HS-27A (cell line): ENCODE measurements around the gene FES.
"Not testable (repeated sequence)": the region's sequence is repeated elsewhere in the genome, so short reads cannot be mapped to it uniquely, and the experiment has no call there.

Source experiments
- DNase-seq: peaks from one replicate; pipeline ENCODE4 v3.0.0-alpha.2; 2012; ENCODE audit warnings: low read depth, missing footprints

FES gene

GRCh38 chr15:90860942-90861675 lies 23.2 kb upstream of the FES start:
- DNase-seq, result no peak

DNA sequence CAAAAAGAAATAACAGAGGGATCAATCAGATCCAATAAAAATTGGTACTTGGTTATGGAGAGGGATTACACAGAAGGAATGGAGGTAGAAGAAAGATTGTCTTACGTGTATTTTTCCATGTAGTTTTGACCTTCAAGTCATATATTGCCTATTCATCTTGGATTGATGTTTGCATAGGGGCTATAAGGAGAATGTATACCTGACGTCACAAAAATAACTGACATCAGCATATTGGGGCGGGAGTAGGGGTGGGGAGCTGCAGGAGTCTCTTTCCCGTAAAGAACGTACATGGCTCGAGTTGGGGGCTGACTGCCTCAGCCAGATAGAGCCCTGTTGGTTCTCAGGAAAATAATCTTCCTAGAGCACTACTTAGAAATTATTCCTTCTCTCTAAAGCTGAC lies 21.8 kb upstream of the FES start:
- DNase-seq, result no peak

GRCh38 chr15:90862964-90863778 lies 21.1 kb upstream of the FES start:
- DNase-seq, result no peak

DNA sequence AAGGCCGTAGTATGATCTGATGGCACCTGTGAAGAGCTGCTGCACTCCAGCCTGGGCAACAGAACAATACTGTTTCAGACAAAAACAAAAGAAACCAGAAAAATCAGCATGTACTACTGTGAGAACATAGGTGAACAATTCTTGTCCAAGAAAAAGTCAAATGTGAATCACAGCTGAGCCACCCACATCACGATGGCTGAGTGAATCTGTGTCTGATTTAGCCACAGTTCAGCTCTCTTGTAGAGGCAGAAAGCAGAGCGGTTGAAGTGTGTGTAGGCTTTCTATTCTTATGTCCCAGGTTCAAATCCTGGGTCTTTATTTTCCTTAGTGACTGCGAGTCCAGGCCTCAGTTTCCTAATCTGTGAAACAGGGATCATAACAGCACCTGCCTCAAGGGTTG lies 20.3 kb upstream of the FES start:
- DNase-seq, result no peak

GRCh38 chr15:90864507-90864906 lies 19.8 kb upstream of the FES start:
- no peak for DNase-seq

DNA sequence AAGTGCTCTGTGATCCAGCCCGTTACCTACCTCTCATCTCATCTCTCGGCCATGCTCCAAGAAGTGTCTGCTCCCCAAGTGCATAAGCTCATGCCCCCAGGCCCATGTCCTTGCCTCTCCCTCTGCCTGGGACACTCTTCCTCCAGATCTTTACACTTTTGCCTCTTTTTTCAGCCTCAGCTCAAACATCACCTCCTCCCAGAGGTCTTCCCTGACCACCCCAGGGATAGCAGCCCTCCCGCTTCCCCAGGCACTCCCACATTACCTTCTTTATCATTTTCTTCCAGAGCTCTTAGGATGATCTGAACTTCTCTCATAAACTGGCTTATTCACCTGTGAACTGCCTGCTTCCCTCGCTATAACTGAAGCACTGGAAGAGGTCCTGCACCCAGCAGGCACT lies 18.6 kb upstream of the FES start:
- no peak for DNase-seq

DNA sequence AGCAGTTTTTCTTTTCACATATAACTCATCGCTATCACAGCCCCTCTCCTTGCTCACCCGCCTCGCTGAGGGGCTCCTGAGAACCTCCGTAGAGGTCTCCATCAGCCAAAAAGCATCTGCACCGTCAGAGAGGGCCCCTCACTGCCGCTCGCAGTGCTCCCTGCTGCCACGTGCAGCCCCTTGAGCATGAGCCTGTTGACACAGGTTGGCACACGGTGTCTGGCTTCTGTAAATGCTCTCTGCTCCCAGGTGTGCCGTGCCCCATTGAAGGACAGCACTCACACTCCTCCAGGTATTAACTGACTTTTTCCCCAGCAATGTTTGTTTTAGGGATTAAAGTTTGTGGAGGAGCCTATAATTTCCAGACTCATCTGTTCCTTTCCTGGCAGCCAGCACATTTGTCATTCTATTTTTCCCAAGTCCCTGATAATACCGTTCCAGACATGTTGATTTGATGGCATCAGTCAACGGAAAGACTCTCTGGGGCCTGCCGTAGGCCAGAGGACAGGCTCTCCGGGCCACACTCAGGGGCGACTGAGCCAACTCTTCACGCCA lies 18.1 kb upstream of the FES start:
- DNase-seq, result no peak

DNA sequence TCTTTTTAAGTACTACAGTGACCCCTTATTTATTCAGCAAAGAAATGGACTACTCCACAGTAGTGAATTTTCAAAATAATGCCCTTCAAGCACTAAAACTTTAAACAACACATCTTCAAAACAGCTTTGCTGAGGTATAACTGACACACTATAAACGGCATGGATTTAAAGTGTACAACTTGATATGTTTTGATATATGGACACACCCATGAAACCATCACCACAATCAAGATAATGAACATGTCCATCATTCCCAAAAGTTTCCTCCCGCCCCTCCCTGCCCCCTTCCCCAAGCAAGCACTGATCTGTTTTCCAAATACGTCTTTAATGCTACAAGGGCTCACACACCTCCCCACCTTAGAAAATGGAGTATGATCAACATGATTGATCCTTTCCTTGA lies 17.5 kb upstream of the FES start:
- DNase-seq, result no peak

- DNase-seq, result no peak
These were observed 16.0 kb upstream of the FES start, which contains the start of gene FURIN for GRCh38 chr15:90868261-90868689. Gene FURIN, plus strand, starts transcription at chr15:90868588. Its CDS starts 7,153 bp downstream, at chr15:90875741.

- no peak for DNase-seq
These were observed 15.2 kb upstream of the FES start for GRCh38 chr15:90869140-90869541.

GRCh38 chr15:90869601-90870353 lies 14.5 kb upstream of the FES start:
- DNase-seq, result peak; percentile 88

GRCh38 chr15:90870354-90871138 lies 13.8 kb upstream of the FES start:
- no peak for DNase-seq

DNA sequence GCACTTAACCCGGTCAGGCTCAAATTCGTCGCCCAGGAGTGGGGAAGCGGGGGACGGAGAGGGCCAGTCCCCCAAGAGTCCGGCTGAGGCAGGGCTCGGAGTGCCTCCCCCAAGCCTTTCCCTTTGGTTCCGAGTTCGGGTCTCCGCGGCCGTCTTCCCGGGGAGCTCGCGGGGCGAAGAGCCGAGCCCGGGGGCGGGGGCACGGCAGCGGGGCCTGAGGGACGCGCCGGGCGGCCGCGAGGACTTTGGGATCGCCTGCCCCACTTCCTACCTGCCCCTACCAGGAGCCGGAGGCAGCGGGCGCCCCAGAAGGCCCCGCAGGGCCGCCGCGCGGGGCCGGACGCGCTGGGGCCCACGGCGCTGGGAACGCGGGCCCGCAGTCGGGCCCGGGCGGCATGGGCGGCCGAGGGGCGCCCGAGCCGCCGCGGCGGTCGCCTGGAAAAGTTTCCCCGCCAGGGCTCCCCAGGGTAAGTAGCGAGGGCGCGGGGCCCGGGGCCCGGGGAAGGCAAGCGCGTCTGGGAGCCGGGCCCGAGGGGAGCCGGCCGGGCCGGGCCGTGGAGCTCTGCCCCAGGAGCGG lies 13.1 kb upstream of the FES start:
- DNase-seq, result no peak

DNA sequence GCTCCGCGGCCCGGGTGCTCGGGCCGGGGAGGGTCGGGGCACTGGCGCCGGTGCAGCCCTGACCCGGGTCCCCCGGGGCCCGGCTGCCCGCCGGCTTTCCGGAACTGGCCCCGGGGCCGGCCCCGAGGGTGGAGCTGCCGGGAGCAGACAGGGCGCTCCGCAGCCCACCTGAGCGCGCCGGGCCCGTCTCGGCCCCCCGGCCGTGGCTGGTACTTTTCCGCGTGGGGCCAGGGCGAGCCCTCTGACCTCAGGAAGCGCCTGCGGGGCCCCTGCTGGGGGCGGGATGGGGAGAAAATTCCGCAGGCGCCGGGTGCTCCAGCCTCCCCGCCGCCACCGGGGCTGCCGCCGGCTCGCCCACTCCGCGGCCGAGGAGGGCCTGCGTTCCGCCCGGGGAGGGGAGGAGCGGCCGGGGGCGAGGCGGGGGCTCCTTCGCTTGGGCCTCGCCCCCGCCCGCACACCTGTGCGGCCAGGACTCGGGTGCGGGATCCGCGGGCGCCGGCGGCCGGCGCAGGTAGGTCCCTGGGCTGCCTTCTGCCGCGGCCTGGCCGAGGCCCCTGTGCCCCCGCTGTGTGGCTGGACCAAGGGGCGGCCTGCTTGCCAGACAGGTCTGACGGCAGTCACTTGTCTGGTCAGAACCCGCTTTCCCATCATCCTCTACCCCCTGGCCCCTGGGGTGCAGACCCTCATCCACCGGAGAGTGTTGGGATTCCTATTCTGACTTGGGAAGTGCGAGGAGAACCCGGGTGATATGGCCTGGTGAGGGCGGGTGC lies 12.4 kb upstream of the FES start:
- DNase-seq, result no peak

DNA sequence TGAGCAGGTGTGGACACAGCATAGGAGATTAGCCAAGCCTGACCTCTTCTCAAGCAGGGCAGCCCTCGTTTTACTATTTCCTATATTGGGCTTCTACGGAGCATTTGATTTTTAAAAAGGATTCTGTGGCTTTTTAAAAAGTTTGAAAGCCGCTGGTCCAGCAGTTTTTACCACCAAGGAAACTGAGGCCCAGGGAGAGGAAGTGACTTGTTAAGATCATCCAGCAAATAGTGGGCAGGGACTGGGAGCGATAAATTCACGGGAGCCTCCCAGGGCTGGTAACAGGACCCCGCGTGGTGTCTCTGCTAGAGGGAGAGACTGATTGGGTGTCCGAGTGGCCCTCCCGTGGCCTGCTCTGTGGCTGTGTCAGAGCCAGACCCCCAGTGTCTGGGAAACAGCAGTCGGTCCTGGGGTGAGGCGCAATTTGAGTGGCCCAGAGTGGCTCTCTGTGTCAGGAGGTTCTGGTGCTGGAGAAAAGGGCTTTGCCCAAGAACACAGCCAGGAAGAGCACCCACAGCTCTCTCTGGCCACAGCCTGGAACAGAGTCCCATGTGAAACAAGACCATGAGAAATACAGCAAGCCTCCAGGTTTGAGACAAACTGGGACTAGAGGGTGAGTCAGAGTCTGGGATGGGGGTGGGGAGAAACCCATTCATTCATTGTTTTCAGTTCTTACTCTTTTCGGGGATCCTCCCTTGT lies 11.7 kb upstream of the FES start:
- no peak for DNase-seq

DNA sequence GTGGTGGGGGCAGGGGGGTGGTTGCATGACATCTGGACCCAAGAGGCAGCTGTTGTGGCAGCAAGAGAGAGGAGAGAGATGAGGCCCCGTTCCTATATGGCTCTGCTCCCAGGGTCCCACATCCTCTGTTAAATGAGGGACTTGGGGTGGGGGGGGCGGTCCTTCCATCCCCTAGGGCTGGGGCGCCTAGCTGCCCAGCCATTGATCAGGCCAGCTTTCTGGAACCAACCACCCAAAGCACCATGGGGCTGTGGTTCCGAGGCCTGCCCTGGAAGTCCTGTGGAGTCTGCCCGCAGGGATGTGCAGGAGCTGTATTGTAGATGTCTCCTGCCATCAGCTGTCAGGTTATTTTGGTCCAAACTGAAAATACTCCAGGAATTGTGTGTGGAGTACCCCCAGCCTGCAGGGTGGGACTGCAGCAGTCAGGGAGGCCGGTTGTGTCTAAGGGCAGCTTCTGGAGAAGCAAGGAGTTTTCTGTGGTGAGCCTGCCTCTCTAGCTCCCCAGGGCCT lies 10.8 kb upstream of the FES start:
- DNase-seq, result no peak

GRCh38 chr15:90873998-90874605 lies 10.2 kb upstream of the FES start:
- no peak for DNase-seq

DNA sequence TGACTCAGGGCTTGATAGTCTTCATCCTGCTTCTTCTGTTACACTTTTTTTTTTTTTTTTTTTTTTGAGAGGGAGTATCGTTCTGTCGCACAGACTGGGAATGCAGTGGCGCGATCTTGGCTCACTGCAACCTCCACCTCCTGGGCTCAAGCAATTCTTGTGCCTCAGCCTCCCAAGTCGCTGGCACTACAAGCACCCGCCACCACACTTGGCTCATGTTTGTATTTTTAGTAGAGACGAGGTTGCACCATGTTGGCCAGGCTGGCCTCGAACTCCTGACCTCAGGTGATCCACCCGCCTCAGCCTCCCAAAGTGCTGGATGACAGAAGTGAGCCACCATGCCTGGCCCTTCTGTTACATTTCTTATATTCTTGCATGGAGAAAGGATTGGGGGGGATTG lies 9.3 kb upstream of the FES start:
- DNase-seq, result not testable (repeated sequence)

- DNase-seq, result no peak
These were observed 8.7 kb upstream of the FES start for GRCh38 chr15:90875549-90875981.
